HFF-Myc (cell line): ENCODE results near the gene SMARCA2.

ENCODE experiments used
- DNase-seq: peaks from one replicate; pipeline ENCODE4 v3.0.0-alpha.2; 2011; ENCODE audit warnings: low read depth; ENCODE audit errors: extremely low read depth
- H3K4me3 ChIP-seq: replicated peaks from 2 replicates; pipeline ENCODE4 v1.5.1; 2011; ENCODE audit warnings: low read depth, mild to moderate bottlenecking, control low read depth, low read length
- TF ChIP-seq, protein P1 (sequence below): IDR thresholded peaks from 2 replicates; pipeline ENCODE4 v1.5.1; 2012; ENCODE audit warnings: mild to moderate bottlenecking, low read depth, low read length, control low read depth; ENCODE audit errors: missing control alignments

SMARCA2 gene

DNA sequence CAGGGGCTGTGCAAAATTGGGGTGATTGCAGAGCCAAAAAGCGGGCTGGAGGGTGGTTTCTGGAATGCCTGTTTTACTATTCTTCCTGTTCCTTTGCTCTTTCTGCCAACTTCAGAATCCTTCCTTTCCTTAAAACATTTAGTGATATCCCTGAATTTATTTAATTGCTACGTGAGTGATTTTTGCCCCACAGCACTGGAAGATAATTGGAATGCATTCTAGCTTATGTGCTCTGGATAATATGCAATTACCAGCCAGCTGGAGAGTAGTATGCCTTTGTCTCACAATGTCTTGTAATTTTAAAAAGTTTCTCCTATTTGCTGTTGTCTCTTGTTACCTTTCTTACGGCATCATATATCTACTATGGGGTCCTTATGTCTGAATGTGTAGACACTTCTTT, 115.8 kb downstream of the SMARCA2 start:
- no peak for DNase-seq
- TF ChIP-seq, protein P1, sequence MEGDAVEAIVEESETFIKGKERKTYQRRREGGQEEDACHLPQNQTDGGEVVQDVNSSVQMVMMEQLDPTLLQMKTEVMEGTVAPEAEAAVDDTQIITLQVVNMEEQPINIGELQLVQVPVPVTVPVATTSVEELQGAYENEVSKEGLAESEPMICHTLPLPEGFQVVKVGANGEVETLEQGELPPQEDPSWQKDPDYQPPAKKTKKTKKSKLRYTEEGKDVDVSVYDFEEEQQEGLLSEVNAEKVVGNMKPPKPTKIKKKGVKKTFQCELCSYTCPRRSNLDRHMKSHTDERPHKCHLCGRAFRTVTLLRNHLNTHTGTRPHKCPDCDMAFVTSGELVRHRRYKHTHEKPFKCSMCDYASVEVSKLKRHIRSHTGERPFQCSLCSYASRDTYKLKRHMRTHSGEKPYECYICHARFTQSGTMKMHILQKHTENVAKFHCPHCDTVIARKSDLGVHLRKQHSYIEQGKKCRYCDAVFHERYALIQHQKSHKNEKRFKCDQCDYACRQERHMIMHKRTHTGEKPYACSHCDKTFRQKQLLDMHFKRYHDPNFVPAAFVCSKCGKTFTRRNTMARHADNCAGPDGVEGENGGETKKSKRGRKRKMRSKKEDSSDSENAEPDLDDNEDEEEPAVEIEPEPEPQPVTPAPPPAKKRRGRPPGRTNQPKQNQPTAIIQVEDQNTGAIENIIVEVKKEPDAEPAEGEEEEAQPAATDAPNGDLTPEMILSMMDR, result no peak
- H3K4me3 ChIP-seq, result no peak overlapping the region

DNA sequence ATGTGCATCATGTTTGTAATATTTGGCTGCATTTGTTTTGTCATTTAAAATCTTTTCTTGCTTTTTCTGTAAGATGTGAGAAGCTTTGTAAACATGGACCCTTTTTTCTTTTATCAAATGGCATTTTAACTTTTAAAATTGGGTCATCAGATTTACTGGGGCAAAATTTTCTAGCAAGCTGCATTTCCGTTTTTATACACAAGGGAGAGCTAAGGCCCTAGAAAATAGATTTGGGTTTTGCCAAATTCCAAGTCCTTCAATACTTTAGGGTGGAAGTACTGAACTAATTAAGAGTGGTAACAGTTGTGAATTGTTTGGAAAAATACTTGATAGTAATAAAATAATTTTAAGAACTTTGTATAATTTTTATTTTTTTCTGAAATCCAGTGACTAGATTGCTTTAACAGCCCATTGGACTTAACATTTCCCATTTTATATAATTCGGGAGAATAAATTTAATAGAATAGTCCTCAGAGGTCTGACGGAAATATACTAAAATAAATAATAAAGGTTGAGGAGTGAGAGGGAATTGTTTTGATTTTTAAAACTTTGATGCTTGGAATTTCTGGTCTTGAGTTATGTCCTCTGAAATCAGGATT, 117.4 kb downstream of the SMARCA2 start:
- no peak overlapping the region for H3K4me3 ChIP-seq
- DNase-seq, result no peak
- TF ChIP-seq, protein P1, result peak; percentile 50

DNA sequence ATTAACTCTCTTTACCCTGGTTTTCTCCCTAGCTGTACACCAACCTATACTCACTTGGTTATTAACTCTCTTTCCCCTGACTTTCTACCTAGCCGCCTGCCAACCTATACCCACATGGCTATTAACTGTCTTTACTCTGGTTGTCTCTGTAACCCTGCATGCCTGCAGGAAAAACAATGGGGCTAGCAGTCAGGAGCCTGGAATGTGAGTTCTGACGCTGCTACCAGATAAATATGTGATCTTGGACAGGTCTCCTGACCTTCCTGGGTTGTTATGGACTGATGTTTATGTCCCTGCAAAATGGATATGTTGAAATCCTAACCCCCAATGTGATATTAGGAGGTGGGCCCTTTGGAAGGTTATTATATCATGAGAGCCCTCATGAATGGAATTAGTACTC, 119.2 kb downstream of the SMARCA2 start:
- TF ChIP-seq, protein P1, result no peak
- H3K4me3 ChIP-seq, result no peak overlapping the region
- DNase-seq, result no peak

DNA sequence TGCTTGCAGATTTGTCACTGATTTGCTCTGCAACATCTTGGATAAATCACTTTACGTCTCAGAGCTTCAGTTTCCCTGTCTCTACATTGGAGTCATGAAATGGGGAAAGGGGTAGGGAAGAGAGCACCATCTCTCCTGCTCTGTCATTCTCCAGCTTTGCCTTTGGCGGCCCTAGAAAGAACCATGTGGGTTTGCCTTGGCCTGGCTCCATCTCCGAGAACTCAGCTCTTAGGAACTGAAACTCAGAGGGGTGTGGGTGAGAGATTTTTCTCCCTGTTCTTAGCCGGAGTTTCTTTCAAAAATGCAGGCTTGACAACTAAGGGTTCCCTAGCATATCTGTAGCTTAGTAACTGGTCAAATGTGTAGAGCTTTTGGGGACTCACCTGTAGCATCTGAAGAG, 123.5 kb downstream of the SMARCA2 start:
- no peak for DNase-seq
- TF ChIP-seq, protein P1, result no peak
- H3K4me3 ChIP-seq, result no peak overlapping the region

DNA sequence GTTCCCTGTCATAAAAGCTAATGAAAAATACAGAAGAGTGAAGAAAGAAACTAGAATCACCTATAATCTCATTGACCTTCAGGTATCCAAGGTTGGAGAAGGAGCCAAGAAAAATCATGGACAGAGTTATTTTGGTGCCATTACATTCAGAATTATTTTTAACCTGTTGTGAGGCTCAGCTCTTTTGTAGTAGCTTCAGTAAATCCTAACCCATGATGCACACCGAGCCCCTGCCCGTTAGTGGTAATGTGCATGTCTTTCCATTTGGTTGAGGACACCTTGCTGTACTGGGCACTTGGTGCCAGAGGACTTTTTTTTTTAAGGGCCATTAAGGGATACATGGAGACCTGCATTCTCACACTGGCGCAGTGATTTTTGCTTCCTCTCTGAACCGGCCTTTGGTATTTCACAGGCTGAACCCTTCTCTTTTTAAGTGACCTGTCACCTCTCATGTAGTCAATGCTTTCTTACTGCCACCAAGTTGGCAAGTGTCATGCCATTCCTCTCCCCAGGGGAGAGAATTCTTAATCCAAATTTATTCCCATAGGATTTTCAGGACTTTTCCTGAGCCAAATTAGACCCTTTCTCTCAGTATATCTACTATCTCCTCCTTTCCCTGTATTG, 125.6 kb downstream of the SMARCA2 start:
- no peak for DNase-seq
- TF ChIP-seq, protein P1, result no peak
- H3K4me3 ChIP-seq, result no peak overlapping the region

DNA sequence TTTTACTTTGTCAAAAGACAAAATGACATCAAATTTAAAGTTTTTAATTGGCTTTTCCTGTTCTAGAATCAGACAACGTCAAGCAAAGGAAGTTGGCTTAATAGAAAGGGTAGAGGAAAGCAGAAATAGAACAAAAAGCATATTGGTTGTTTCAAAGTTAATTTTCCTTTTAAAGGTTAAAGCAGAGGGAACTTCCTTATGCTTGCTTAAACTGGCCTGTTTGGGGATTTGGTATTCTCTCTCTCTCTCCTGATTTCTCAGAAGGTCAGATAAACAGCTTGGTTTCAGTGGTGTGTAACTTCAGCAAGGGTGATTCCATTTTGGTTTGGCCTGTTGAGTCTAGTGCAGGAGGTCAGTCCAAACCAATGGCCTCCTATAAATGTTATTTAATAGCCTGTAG, 127.1 kb downstream of the SMARCA2 start:
- DNase-seq, result no peak
- no peak overlapping the region for H3K4me3 ChIP-seq
- TF ChIP-seq, protein P1, result no peak

DNA sequence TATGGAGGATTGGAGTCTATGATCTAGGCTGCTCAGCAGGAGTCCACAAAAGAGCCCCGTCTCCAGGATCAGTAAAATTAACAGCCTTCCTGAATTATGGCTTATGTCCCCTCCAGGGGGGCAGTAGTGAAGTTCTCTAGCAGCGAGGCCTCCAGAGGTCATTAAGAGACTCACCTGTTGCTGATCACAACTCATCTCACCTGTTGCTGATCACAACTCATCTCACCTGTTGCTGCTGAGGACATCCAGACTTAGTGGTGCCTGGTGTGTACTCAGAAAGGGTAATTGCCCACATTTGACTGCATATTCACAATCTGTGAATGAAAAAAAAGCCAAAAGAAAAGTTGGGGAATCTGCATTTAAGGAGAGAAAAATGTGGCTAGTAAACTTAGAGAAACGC, 129.5 kb downstream of the SMARCA2 start:
- H3K4me3 ChIP-seq, result no peak overlapping the region
- TF ChIP-seq, protein P1, result no peak
- no peak for DNase-seq
